Loucy (cell line): Measurements from ENCODE around the gene CHRNA5.

Experiments
- H2AFZ ChIP-seq: fragments of 200-600 bp; sonication (generic); 2 replicates; pipeline ENCODE4 v1.6.0; 2016; ENCODE audit warnings: antibody characterized with exemption, mild to moderate bottlenecking, low read length, moderate library complexity
- H3F3A ChIP-seq: fragments of 200-600 bp; 2 replicates; pipeline ENCODE4 v1.6.0; 2016; ENCODE audit warnings: antibody characterized with exemption, low read depth, mild to moderate bottlenecking
- H3K27me3 ChIP-seq: fragments of 200-600 bp; sonication (generic); 2 replicates; pipeline ENCODE4 v1.6.1; 2014; ENCODE audit warnings: low read length, mild to moderate bottlenecking; ENCODE audit not compliant: insufficient read depth, poor library complexity, severe bottlenecking
- H3K36me3 ChIP-seq: fragments of 200-600 bp; sonication (generic); 2 replicates; pipeline ENCODE4 v1.6.1; 2016; ENCODE audit warnings: low read length; ENCODE audit not compliant: insufficient read depth
- H3K4me1 ChIP-seq: fragments of 200-600 bp; sonication (generic); 2 replicates; pipeline ENCODE4 v1.5.1; 2014; ENCODE audit warnings: low read length, mild to moderate bottlenecking; ENCODE audit not compliant: insufficient read depth, poor library complexity, severe bottlenecking
- H3K4me2 ChIP-seq: fragments of 200-600 bp; sonication (generic); 2 replicates; pipeline ENCODE4 v1.6.0; 2014; ENCODE audit warnings: antibody characterized with exemption, low read length, low read depth, mild to moderate bottlenecking; ENCODE audit not compliant: poor library complexity, severe bottlenecking
- H3K4me3 ChIP-seq: fragments of 200-600 bp; sonication (generic); 2 replicates; pipeline ENCODE4 v1.5.1; 2014; ENCODE audit warnings: low read length, mild to moderate bottlenecking, mixed read lengths; ENCODE audit not compliant: poor library complexity, severe bottlenecking
- H3K79me2 ChIP-seq: fragments of 200-600 bp; sonication (generic); 2 replicates; pipeline ENCODE4 v1.6.1; 2014; ENCODE audit warnings: low read length; ENCODE audit not compliant: insufficient read depth
- H3K9ac ChIP-seq: fragments of 200-600 bp; sonication (generic); 2 replicates; pipeline ENCODE4 v1.6.0; 2014; ENCODE audit warnings: mild to moderate bottlenecking, low read depth, low read length, moderate library complexity; ENCODE audit not compliant: poor library complexity, severe bottlenecking
- H3K9me2 ChIP-seq: fragments of 200-600 bp; sonication (generic); replicated peaks from 2 replicates; pipeline ENCODE4 v1.6.1; 2016; ENCODE audit warnings: low read depth, low read length, mixed read lengths
- H3K9me3 ChIP-seq: fragments of 200-600 bp; sonication (generic); 2 replicates; pipeline ENCODE4 v1.6.1; 2014; ENCODE audit warnings: mild to moderate bottlenecking, antibody characterized with exemption, low read length, low read depth; ENCODE audit not compliant: insufficient read depth
- H4K20me1 ChIP-seq: fragments of 200-600 bp; sonication (generic); 2 replicates; pipeline ENCODE4 v1.6.0; 2014; ENCODE audit warnings: antibody characterized with exemption, low read length, mild to moderate bottlenecking; ENCODE audit not compliant: insufficient read depth, poor library complexity, severe bottlenecking
- CTCF ChIP-seq: fragments of 200-600 bp; sonication (generic); conservative IDR thresholded peaks from 2 replicates; pipeline ENCODE4 v1.5.1; 2014; ENCODE audit warnings: mild to moderate bottlenecking, antibody characterized with exemption, low read length
- EZH2phosphoT487 ChIP-seq: fragments of 200-600 bp; IDR thresholded peaks from 2 replicates; pipeline ENCODE4 v1.6.1; 2018; ENCODE audit warnings: antibody characterized with exemption, mild to moderate bottlenecking, moderate library complexity, borderline replicate concordance

Gene CHRNA5

GRCh38 chr15:78574944-78575343 is 9.6 kb downstream of the CHRNA5 start:
- Histone ChIP-seq H3K36me3 (no peaks in the 10 kb centered on the region), H2AFZ (no peak overlapping the region), H3K4me3 (no peak overlapping the region), H3K9me3 (no peaks in the 10 kb centered on the region), H3K9ac (no peak overlapping the region), H3F3A (no peaks in the 10 kb centered on the region; the same call in 1 of the 2 replicates), H3K4me2 (no peak overlapping the region), H4K20me1 (peaks cover 22% of the 10 kb centered on the region), H3K79me2 (peaks cover 77% of the 10 kb centered on the region), H3K4me1 (peaks cover 16% of the 10 kb centered on the region), H3K27me3 (no peaks in the 10 kb centered on the region), H3K9me2 (no peaks in the 10 kb centered on the region)
- TF ChIP-seq CTCF (no peak), EZH2phosphoT487 (no peak)

- Histone ChIP-seq H3K27me3 (no peaks in the 10 kb centered on the region), H3K9ac (no peak overlapping the region), H3K79me2 (no peaks in the 10 kb centered on the region), H2AFZ (no peak overlapping the region), H3K4me1 (no peaks in the 10 kb centered on the region), H3K4me3 (no peak overlapping the region), H3K9me3 (no peaks in the 10 kb centered on the region), H3F3A (no peaks in the 10 kb centered on the region), H3K36me3 (peaks cover 12% of the 10 kb centered on the region; the same call in 1 of the 2 replicates), H3K9me2 (no peaks in the 10 kb centered on the region), H3K4me2 (no peak overlapping the region), H4K20me1 (no peaks in the 10 kb centered on the region)
- TF ChIP-seq CTCF (no peak), EZH2phosphoT487 (no peak)
Observed at GRCh38 chr15:78597583-78597982, 32.3 kb downstream of the CHRNA5 start.

GRCh38 chr15:78598348-78598747 is 33.0 kb downstream of the CHRNA5 start:
- Histone ChIP-seq H3K9me2 (no peaks in the 10 kb centered on the region), H3F3A (no peaks in the 10 kb centered on the region), H3K4me3 (no peak overlapping the region), H3K4me1 (no peaks in the 10 kb centered on the region), H3K79me2 (no peaks in the 10 kb centered on the region), H4K20me1 (no peaks in the 10 kb centered on the region), H3K9ac (no peak overlapping the region), H3K4me2 (no peak overlapping the region), H3K9me3 (no peaks in the 10 kb centered on the region), H2AFZ (no peak overlapping the region), H3K27me3 (no peaks in the 10 kb centered on the region), H3K36me3 (peaks cover 7% of the 10 kb centered on the region; the same call in 1 of the 2 replicates)
- no peak for TF ChIP-seq EZH2phosphoT487

- Histone ChIP-seq H4K20me1 (no peaks in the 10 kb centered on the region), H3K27me3 (no peaks in the 10 kb centered on the region), H3K36me3 (peaks cover 1% of the 10 kb centered on the region; the same call in 1 of the 2 replicates), H3K9me2 (no peaks in the 10 kb centered on the region), H3K9me3 (no peaks in the 10 kb centered on the region), H3K79me2 (no peaks in the 10 kb centered on the region), H2AFZ (no peak overlapping the region), H3K4me2 (no peak overlapping the region), H3K4me3 (no peak overlapping the region), H3K9ac (no peak overlapping the region), H3F3A (no peaks in the 10 kb centered on the region), H3K4me1 (no peaks in the 10 kb centered on the region)
- TF ChIP-seq EZH2phosphoT487, result no peak
- no peak for TF ChIP-seq CTCF
Observed at GRCh38 chr15:78599189-78599588, 33.9 kb downstream of the CHRNA5 start.
